Ovary (tissue), 9 donors: Measurements from ENCODE around the gene DRAM1. TPM values are rescaled to one million over a fixed set of nuclear protein-coding genes. Genes with fewer than 3 reads are reported as not detected.

Experiments
- DNase-seq, 5 donors: peaks; one replicate each; pipeline ENCODE4 v3.0.0-alpha.2; 2019 to 2020
- H3K27ac ChIP-seq, 2 donors: fragments of 200-600 bp; one replicate each; pipeline versions ENCODE4 v1.5.1 to v1.8.0; 2019 to 2022
- H3K27me3 ChIP-seq: fragments of 200-600 bp; one replicate; pipeline ENCODE4 v1.8.0; 2022
- H3K36me3 ChIP-seq: fragments of 200-600 bp; sonication (generic); one replicate; pipeline ENCODE4 v1.5.1; 2019
- H3K4me1 ChIP-seq: one replicate; pipeline ENCODE4 v1.8.1; 2013; ENCODE audit warnings: mild to moderate bottlenecking, moderate library complexity; ENCODE audit not compliant: insufficient read depth
- H3K4me3 ChIP-seq: fragments of 200-600 bp; sonication (generic); one replicate; pipeline ENCODE4 v1.5.1; 2017
- H3K9me3 ChIP-seq, 2 donors: fragments of 200-600 bp in 1 of 2; sonication (generic) in 1 of 2; one replicate each; pipeline versions ENCODE4 v1.5.1 to v1.8.1; 2013 to 2019; ENCODE audit warnings: mild to moderate bottlenecking in 1 of 2, moderate library complexity in 1 of 2
- CTCF ChIP-seq, 3 donors: fragments of 450-650 bp in 2 of 3; fragments of 200-600 bp in 1 of 3; IDR thresholded peaks; one replicate each; pipeline versions ENCODE4 v1.5.1 to v1.8.0; 2016 to 2022; ENCODE audit warnings: antibody characterized with exemption in 3 of 3, mild to moderate bottlenecking in 1 of 3
- EP300 ChIP-seq: sonication (generic); formaldehyde crosslinking; IDR thresholded peaks from one replicate; pipeline ENCODE4 v1.6.1; 2017; ENCODE audit warnings: antibody characterized with exemption
- POLR2A ChIP-seq: fragments of 450-650 bp; IDR thresholded peaks from one replicate; pipeline ENCODE4 v1.6.1; 2017; ENCODE audit warnings: antibody characterized with exemption, mild to moderate bottlenecking, moderate library complexity
- WGBS, 3 donors: extraction: QIAGEN DNeasy Blood & Tissue Kit in 1 of 3; methylation state at CpG; one replicate each; pipeline versions ENCODE4 v1.1.5 to v1.1.7; 2013 to 2017; 5-methylcytosine and 5-hydroxymethylcytosine counted together
- intact Hi-C, 4 donors: fragments of 100-400 bp; cut with DNase I; formaldehyde crosslinking; loops; one replicate each; pipeline versions ENCODE4 v1.11.0 to v1.15.1; 2022 to 2023
- polyA plus RNA-seq, 2 donors: library from polyadenylated mRNA; stranded (reverse); fragments of 200-250 nt in 1 of 2; fragments of 350-450 nt in 1 of 2; fragmentation: Illumina TruSeq in 1 of 2; extraction: RNeasy Lipid Tissue Mini Kit (QIAGEN cat#74804) in 1 of 2; gene quantifications; one replicate each; pipeline ENCODE4 v1.2.3, GENCODE V29; 2013 to 2014
- total RNA-seq, 7 donors: library from RNA; depleted of rRNA in 2 of 7; stranded (reverse); fragments of >200 nt in 2 of 7; fragmentation: NEBNext Ultra II Directional in 3 of 7; extraction: Animal tissue kit (Norgen Biotek cat#: 25700) in 3 of 7; gene quantifications; one replicate each; pipeline versions ENCODE4 v1.1.0 to v1.2.4, GENCODE V29; 2016 to 2023
- donor health status: DM: no; HTN: no; CAD: no; lungs with moderate emphysema.
- donor health status: DM: no; HTN: no; CAD: no.
- donor health status: Bipolar disorder and iron deficiency.
- donor health status: DM: yes; HTN: yes; CAD: no.
- donor health status: DM: no; HTN: no; CAD: no.
- donor health status: DM: yes; HTN: yes; CAD: no.

Gene DRAM1
- total and polyA plus RNA-seq, 9 donors, result 9.1 to 21.7 (median 15.8) TPM

- 7 to 9% (median 7%) methylated on average over 9 of the region's 9 CpGs for WGBS, 3 donors
- Histone ChIP-seq H3K27me3 (no peaks in the 10 kb centered on the region), H3K4me3 (no peak overlapping the region), H3K4me1 (peaks cover 6% of the 10 kb centered on the region), H3K36me3 (no peaks in the 10 kb centered on the region), H3K27ac (peak overlapping the region; percentile 23 to 30), H3K9me3 (no peaks in the 10 kb centered on the region)
- no peak for TF ChIP-seq POLR2A
- TF ChIP-seq EP300, result peak; percentile 88
- TF ChIP-seq CTCF (IDR thresholded peaks at IDR 0.05), result no peak
- intact Hi-C loops, result loop anchor here in 2 of 4 donors (10.0 kb wide), 2 partner anchors 549 to 829 kb away; partner anchors contain the start of gene IGF1 (in 1 of the 2)
- peak; percentile 33 to 65 (median 44) for DNase-seq
Observed at GRCh38 chr12:101935890-101936746, 58.7 kb downstream of the DRAM1 start.

- H3K27ac ChIP-seq, result no peak overlapping the region
- peaks cover 6% of the 10 kb centered on the region for H3K4me1 ChIP-seq
- no peaks in the 10 kb centered on the region for H3K9me3 ChIP-seq
- no peak overlapping the region for H3K4me3 ChIP-seq
- no peaks in the 10 kb centered on the region for H3K27me3 ChIP-seq
- 27 to 56% (median 36%) methylated on average over 3 of the region's 3 CpGs for WGBS, 3 donors
- TF ChIP-seq CTCF (IDR thresholded peaks at IDR 0.05), result no peak
- no peak for TF ChIP-seq POLR2A
- no peak for TF ChIP-seq EP300
- no peak for DNase-seq
- no peaks in the 10 kb centered on the region for H3K36me3 ChIP-seq
- intact Hi-C loops, result loop anchor here in 2 of 4 donors (10.0 kb wide), 2 partner anchors 545 to 825 kb away; partner anchors contain the start of gene IGF1 (in 1 of the 2)
Observed at GRCh38 chr12:101939306-101939705, 61.9 kb downstream of the DRAM1 start.

GRCh38 chr12:101939856-101940265 is 62.5 kb downstream of the DRAM1 start:
- WGBS, 3 donors, result 1 to 4% (median 1%) methylated on average over 3 of the region's 3 CpGs
- no peak overlapping the region for H3K27ac ChIP-seq

More at GRCh38 chr12:101939856-101940265, 62.5 kb downstream of the DRAM1 start:
- Histone ChIP-seq H3K27me3 (no peaks in the 10 kb centered on the region), H3K4me3 (no peak overlapping the region), H3K4me1 (peaks cover 6% of the 10 kb centered on the region), H3K9me3 (no peaks in the 10 kb centered on the region), H3K36me3 (no peaks in the 10 kb centered on the region)
- TF ChIP-seq CTCF (IDR thresholded peaks at IDR 0.05) (peak; percentile 26 to 67 (median 64)), EP300 (no peak)
- intact Hi-C loops, result loop anchor here in 3 of 4 donors (10.0 kb wide), 2 partner anchors 545 to 825 kb away; partner anchors contain the start of gene IGF1 (in 1 of the 3)
- DNase-seq, result peak; percentile 36 to 72 (median 46)
